ENCODE data around the gene ECM2. TPM values are rescaled to one million over a fixed set of nuclear protein-coding genes. Genes with fewer than 3 reads are reported as not detected.

The ECM2 gene
- total RNA-seq, 4 donors from 2014 or later, result 57.8 to 131 (median 71.2) TPM

- TF ChIP-seq CTCF (IDR thresholded peaks at IDR 0.05; ENCODE audit: low read depth), result no peak
Measured at GRCh38 chr9:92496396-92497176, 39.2 kb downstream of the ECM2 start.

- TF ChIP-seq CTCF (IDR thresholded peaks at IDR 0.05; ENCODE audit: low read depth), result no peak
Measured at GRCh38 chr9:92494856-92495255, 40.9 kb downstream of the ECM2 start.

- TF ChIP-seq CTCF (IDR thresholded peaks at IDR 0.05; ENCODE audit: low read depth), result no peak
Measured at GRCh38 chr9:92493749-92494387, 41.9 kb downstream of the ECM2 start.

GRCh38 chr9:92492781-92493401 is 42.9 kb downstream of the ECM2 start:
- no peak for TF ChIP-seq CTCF (IDR thresholded peaks at IDR 0.05; ENCODE audit: low read depth)

GRCh38 chr9:92488681-92489550 is 46.9 kb downstream of the ECM2 start:
- TF ChIP-seq CTCF (IDR thresholded peaks at IDR 0.05; ENCODE audit: low read depth), result no peak

- TF ChIP-seq CTCF (IDR thresholded peaks at IDR 0.05; ENCODE audit: low read depth), result no peak
Measured at GRCh38 chr9:92486371-92486770, 49.4 kb downstream of the ECM2 start.
